ENCODE data around the gene LAMA5. TPM values are rescaled to one million over a fixed set of nuclear protein-coding genes. Genes with fewer than 3 reads are reported as not detected.

LAMA5 gene
- total RNA-seq, 4 donors from 2014 or later: 164 to 427 (median 196) TPM

DNA sequence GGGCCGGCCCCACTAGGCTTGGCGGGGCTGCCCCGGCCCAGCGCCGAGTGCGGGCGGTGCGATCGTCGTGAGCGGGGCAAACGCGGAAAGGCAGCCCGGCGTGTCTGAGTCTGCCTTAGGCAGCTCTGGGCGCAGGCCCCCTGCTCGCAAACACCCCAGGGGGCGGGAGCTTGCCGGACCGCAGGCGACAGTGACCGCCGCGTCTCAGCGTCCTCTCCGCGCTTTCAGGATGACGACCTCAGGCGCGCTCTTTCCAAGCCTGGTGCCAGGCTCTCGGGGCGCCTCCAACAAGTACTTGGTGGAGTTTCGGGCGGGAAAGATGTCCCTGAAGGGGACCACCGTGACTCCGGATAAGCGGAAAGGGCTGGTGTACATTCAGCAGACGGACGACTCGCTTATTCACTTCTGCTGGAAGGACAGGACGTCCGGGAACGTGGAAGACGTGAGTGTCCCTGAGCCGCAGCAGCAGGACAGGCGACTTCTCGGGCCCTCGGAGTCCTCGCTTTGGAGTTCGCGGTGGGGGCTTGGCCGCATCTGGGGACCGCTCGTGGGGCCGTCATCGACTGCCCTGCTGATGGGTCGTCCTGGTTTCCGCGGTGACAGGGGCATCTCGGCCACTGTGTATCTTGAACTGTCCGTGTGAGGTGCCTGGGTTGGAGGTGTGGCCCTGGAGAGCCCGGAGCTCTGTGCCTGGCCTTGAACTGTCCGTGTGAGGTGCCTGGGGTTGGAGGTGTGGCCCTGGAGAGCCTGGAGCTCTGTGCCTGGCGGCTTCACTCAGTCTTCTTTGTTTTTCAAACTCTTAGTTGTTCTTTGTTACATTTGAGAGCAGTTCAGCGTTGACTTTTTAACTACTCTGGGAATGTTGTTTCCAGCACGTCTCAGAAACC is 63.5 kb downstream of the LAMA5 start:
- peak overlapping the region; percentile 58 for H3K4me3 ChIP-seq (ENCODE audit: low read depth, poor library complexity, severe bottlenecking)
- WGBS, 2 donors: 2 to 3% methylated on average over 31 to 38 of the region's 66 CpGs
- no peak for DNase-seq (ENCODE audit: low spot score in 2 of 2)
- intact Hi-C loops (cut with DNase I; ENCODE audit: low total_unique reads): loop anchor here (5.0 to 10.0 kb wide), 2 partner anchors 79 to 511 kb away; partner anchors contain the start of gene COL9A3
- TF ChIP-seq CTCF (IDR thresholded peaks at IDR 0.05) (no peak), POLR2A (IDR thresholded peaks at IDR 0.05) (no peak)

GRCh38 chr20:62303062-62303339 is 64.1 kb downstream of the LAMA5 start:
- DNase-seq (ENCODE audit: low spot score in 2 of 2): no peak
- H3K4me3 ChIP-seq (ENCODE audit: low read depth, poor library complexity, severe bottlenecking): peak overlapping the region; percentile 58
- 0% methylated on average over 2 of the region's 39 CpGs; no CpG with 5 or more reads in 1 of the 2 donors for WGBS, 2 donors
- TF ChIP-seq POLR2A (IDR thresholded peaks at IDR 0.05) (no peak), CTCF (IDR thresholded peaks at IDR 0.05) (no peak)
- intact Hi-C loops (cut with DNase I; ENCODE audit: low total_unique reads): loop anchor here (5.0 to 10.0 kb wide), 2 partner anchors 79 to 512 kb away; partner anchors contain the start of gene COL9A3

DNA sequence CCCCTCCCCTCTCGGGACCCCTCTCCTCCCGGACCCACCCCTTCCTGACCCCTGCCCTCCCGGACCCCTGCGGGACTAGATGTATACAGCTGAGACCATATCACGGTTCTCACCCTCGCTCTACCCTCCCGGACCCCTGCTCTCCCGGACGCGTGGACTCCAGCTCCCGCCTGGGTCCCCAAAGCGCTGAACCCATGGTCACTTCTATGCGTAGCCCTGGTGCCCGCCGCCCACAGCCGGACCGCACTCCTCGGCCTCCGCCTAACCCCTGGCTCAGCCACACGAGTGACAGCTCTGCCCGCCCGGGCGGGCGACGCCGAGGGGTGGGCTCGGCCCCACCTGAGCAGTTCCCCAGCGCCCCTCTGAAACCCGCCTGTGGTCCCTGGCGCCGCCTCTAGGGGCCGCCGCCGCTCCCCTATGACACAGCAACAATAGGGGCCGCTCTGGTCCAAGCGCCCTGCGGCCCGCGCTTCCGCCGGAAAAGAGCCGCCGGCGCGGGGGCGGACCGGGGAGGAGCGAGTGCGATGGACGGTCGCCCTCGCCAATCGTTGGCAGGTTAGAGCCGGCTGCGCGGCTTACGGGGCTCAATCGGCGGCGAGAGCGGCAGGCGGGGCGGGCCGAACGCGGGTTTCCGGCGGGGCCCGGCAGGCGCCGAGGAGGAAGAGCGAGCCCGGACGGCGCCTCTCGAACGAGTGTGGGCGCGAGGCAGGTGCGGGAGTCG is 64.6 kb downstream of the LAMA5 start, which contains the start of gene ADRM1:
ADRM1 (plus strand) TSS at position 657 of the 721 bp plus-strand sequence. CDS start 572 bp downstream, outside the sequence.
- no peak for TF ChIP-seq POLR2A (IDR thresholded peaks at IDR 0.05)
- TF ChIP-seq CTCF (IDR thresholded peaks at IDR 0.05): peak in 1 of 3 donors; percentile 96
- intact Hi-C loops (cut with DNase I; ENCODE audit: low total_unique reads): loop anchor here (5.0 to 10.0 kb wide), 2 partner anchors 80 to 512 kb away; partner anchors contain the start of gene COL9A3
- peak; percentile 91 to 99 for DNase-seq (ENCODE audit: low spot score in 2 of 2)
- 1% methylated on average over 16 to 63 of the region's 81 CpGs for WGBS, 2 donors
- peak within 1 kb of the TSS; percentile 58 for H3K4me3 ChIP-seq (ENCODE audit: low read depth, poor library complexity, severe bottlenecking)

DNA sequence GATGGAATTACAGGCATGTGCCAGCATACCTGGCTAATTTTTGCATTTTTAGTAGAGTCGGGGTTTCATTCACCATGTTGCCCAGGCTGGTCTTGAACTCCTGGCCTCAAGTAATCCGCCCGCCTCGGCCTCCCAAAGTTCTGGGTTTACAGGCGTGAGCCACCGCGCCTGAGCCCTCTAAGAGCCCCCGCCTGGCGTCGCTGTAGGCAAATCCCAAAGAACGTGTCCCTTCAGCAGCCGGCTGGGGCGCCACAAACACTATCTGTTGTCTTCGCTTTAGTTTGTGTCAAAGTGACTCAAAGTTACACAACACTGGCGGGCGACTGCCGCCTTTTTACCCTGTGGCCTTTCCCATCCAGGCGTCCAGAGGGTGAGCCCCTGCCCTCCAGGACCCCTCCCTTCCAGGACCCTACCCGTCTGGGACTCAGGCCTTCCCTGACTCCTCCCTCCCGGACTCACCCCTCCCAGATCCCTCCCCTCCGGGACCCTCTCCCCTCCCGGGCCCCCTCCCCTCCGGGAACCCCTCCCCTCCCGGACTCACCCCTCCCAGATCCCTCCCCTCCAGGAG is 65.3 kb downstream of the LAMA5 start:
- TF ChIP-seq CTCF (IDR thresholded peaks at IDR 0.05) (peak in 1 of 3 donors; percentile 96), POLR2A (IDR thresholded peaks at IDR 0.05) (no peak)
- peak; percentile 93 to 98 for DNase-seq (ENCODE audit: low spot score in 2 of 2)
- intact Hi-C loops (cut with DNase I; ENCODE audit: low total_unique reads): loop anchor here (5.0 to 10.0 kb wide), 2 partner anchors 80 to 513 kb away; partner anchors contain the start of gene COL9A3
- H3K4me3 ChIP-seq (ENCODE audit: low read depth, poor library complexity, severe bottlenecking): peak overlapping the region; percentile 22
- 2 to 3% methylated on average over 23 of the region's 24 CpGs for WGBS, 2 donors

DNA sequence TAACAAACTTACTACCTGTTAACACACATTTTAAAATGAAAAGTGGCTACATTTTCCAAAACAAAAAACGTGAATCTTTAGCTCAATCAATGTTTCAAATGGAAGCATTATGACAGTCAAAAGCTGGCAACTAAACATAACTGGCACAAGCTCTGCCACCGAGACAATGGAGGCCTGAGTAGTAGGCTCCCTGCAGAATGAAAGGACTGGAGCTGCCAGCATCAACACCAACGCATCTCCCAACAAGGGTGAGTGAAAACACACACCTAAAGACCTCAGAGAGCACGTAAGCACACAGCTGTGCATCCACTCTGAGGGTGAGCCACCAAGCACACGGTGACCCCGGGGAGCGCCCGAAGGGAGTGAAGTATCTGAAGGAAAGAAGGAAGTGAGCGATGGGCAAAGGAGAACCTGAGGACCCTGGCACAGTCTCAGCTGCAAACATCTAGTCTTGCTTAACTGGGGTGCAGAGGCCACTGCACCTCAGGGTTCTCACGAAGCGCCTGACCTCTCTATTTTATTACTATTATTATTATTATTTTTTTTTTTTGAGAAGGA is 65.9 kb downstream of the LAMA5 start:
- intact Hi-C loops (cut with DNase I; ENCODE audit: low total_unique reads): loop anchor here (5.0 to 10.0 kb wide), 2 partner anchors 81 to 514 kb away; partner anchors contain the start of gene COL9A3
- no peak for TF ChIP-seq POLR2A (IDR thresholded peaks at IDR 0.05)
- no peak for TF ChIP-seq CTCF (IDR thresholded peaks at IDR 0.05)
- DNase-seq (ENCODE audit: low spot score in 2 of 2): no peak
- WGBS, 2 donors: 77 to 81% methylated on average over 11 of the region's 11 CpGs
- H3K4me3 ChIP-seq (ENCODE audit: low read depth, poor library complexity, severe bottlenecking): no peak overlapping the region

Measured in lower leg skin (tissue), 4 donors.